Smooth muscle cell (in vitro differentiated cells): ENCODE data around the gene THEM5. TPM values are rescaled to one million over a fixed set of nuclear protein-coding genes. Genes with fewer than 3 reads are reported as not detected.

Source experiments
- DNase-seq: peaks from one replicate; lab custom pipeline; 2025; ENCODE audit not compliant: unreplicated experiment; lab: John Stamatoyannopoulos, UW
- H2AFZ ChIP-seq: fragments of 200-600 bp; sonication (generic); 2 replicates; pipeline ENCODE4 v1.6.0; 2016; ENCODE audit warnings: antibody characterized with exemption, low read depth, mild to moderate bottlenecking
- H3F3A ChIP-seq: fragments of 200-600 bp; sonication (generic); 2 replicates; pipeline ENCODE4 v1.6.0; 2017; ENCODE audit warnings: antibody characterized with exemption, low read depth
- H3K27ac ChIP-seq: fragments of 200-600 bp; sonication (generic); 2 replicates; pipeline ENCODE4 v1.5.1; 2016; ENCODE audit warnings: low read depth, mild to moderate bottlenecking
- H3K27me3 ChIP-seq: fragments of 200-600 bp; sonication (generic); 2 replicates; pipeline ENCODE4 v1.6.1; 2016; ENCODE audit warnings: low read depth, mild to moderate bottlenecking
- H3K36me3 ChIP-seq: fragments of 200-600 bp; sonication (generic); 2 replicates; pipeline ENCODE4 v1.5.1; 2016; ENCODE audit warnings: low read depth
- H3K4me1 ChIP-seq: fragments of 200-600 bp; sonication (generic); 2 replicates; pipeline ENCODE4 v1.5.1; 2016; ENCODE audit warnings: low read depth
- H3K4me2 ChIP-seq: fragments of 200-600 bp; sonication (generic); 2 replicates; pipeline ENCODE4 v1.6.0; 2016; ENCODE audit warnings: mild to moderate bottlenecking
- H3K4me3 ChIP-seq: fragments of 200-600 bp; sonication (generic); 2 replicates; pipeline ENCODE4 v1.5.1; 2016; ENCODE audit warnings: mild to moderate bottlenecking
- H3K79me2 ChIP-seq: fragments of 200-600 bp; sonication (generic); 2 replicates; pipeline ENCODE4 v1.6.0; 2016; ENCODE audit warnings: low read depth, mild to moderate bottlenecking
- H3K9ac ChIP-seq: fragments of 200-600 bp; sonication (generic); 2 replicates; pipeline ENCODE4 v1.6.0; 2016; ENCODE audit warnings: low read depth
- H3K9me3 ChIP-seq: fragments of 200-600 bp; sonication (generic); replicated peaks from 2 replicates; pipeline ENCODE4 v1.5.1; 2016; ENCODE audit warnings: low read depth
- H4K20me1 ChIP-seq: fragments of 200-600 bp; sonication (generic); 2 replicates; pipeline ENCODE4 v1.6.0; 2016; ENCODE audit warnings: low read depth
- WGBS: methylation state at CpG from one replicate; pipeline ENCODE4 v1.1.7; 2016; ENCODE audit warnings: low lambda C conversion rate; 5-methylcytosine and 5-hydroxymethylcytosine counted together
- polyA plus RNA-seq: library from polyadenylated mRNA; unstranded; fragments of >200 nt; fragmentation: Nextera tagmentation; extraction: Ambion mirVana; gene quantifications from 2 replicates; pipeline ENCODE4 v1.2.1, GENCODE V29; 2016
- total RNA-seq: library from RNA; depleted of rRNA; stranded (reverse); fragments of >200 nt; gene quantifications from 2 replicates; pipeline ENCODE4 v1.2.3, GENCODE V29; 2014
- TF ChIP-seq, protein P1 (sequence below): fragments of 200-600 bp; sonication (generic); IDR thresholded peaks from 2 replicates; pipeline ENCODE4 v1.5.1; 2017; ENCODE audit warnings: borderline replicate concordance, mild to moderate bottlenecking, antibody characterized with exemption; ENCODE audit not compliant: insufficient read depth, poor library complexity, severe bottlenecking

The THEM5 gene
- total and polyA plus RNA-seq, 2 experiments from 2014 or later: 0.76 to 1.0 TPM

GRCh38 chr1:151859891-151860293 lies 6.4 kb upstream of the THEM5 start:
- Histone ChIP-seq H3K27me3 (no peaks in the 10 kb centered on the region), H3K4me1 (no peaks in the 10 kb centered on the region), H3K4me2 (no peak overlapping the region), H4K20me1 (no peaks in the 10 kb centered on the region), H3F3A (no peaks in the 10 kb centered on the region), H3K4me3 (no peak overlapping the region), H3K36me3 (no peaks in the 10 kb centered on the region), H3K9me3 (no peaks in the 10 kb centered on the region), H3K79me2 (no peaks in the 10 kb centered on the region), H2AFZ (no peak overlapping the region), H3K9ac (no peak overlapping the region), H3K27ac (no peak overlapping the region)
- 86% methylated on average over 6 of the region's 6 CpGs for WGBS
- TF ChIP-seq, protein P1, sequence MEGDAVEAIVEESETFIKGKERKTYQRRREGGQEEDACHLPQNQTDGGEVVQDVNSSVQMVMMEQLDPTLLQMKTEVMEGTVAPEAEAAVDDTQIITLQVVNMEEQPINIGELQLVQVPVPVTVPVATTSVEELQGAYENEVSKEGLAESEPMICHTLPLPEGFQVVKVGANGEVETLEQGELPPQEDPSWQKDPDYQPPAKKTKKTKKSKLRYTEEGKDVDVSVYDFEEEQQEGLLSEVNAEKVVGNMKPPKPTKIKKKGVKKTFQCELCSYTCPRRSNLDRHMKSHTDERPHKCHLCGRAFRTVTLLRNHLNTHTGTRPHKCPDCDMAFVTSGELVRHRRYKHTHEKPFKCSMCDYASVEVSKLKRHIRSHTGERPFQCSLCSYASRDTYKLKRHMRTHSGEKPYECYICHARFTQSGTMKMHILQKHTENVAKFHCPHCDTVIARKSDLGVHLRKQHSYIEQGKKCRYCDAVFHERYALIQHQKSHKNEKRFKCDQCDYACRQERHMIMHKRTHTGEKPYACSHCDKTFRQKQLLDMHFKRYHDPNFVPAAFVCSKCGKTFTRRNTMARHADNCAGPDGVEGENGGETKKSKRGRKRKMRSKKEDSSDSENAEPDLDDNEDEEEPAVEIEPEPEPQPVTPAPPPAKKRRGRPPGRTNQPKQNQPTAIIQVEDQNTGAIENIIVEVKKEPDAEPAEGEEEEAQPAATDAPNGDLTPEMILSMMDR: no peak
- no peak for DNase-seq

DNA sequence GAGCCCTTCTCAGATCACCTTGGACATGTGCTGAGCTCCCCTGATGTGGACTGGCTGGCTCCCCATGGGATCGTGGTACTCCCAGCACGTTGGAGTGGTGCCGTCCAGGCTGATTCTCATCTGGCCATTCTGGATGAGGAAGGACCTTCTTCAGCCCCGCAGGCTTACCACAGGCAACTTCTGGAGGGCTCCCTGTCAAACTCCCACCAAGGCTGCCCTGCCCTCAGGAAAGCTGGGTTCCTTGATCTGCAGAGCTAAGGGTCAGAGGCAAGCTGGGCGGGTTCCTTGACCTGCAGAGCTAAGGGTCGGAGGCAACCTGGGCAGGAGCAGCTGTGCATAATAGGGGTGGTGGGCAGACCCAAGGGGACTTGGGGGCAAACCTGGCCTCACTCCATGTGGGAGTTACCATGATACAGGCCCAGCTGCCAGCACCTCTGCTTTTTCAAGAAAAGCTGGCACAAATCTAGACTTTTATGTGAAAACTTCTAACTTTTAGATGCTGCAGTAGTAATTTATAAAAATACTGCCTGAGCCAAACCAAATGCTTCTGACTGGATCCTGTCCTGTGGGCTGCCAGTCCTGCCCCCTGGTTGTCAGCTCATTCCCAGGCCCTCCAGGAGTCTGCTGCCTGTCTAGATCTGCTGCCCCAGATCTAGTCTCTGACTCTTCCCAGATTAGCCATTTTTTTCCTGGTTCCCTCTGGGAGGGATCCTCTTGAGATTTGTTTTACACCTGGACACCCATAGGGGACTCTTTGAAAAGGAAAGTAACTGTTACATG lies 5.6 kb upstream of the THEM5 start:
- H3K4me1 ChIP-seq: no peaks in the 10 kb centered on the region
- H3K4me3 ChIP-seq: no peak overlapping the region
- no peaks in the 10 kb centered on the region for H3K27me3 ChIP-seq
- no peaks in the 10 kb centered on the region for H4K20me1 ChIP-seq
- WGBS: 87% methylated on average over 6 of the region's 6 CpGs
- H3K9ac ChIP-seq: no peak overlapping the region
- H3F3A ChIP-seq: no peaks in the 10 kb centered on the region
- no peak overlapping the region for H3K4me2 ChIP-seq
- peak overlapping the region; percentile 5 for H2AFZ ChIP-seq
- TF ChIP-seq, protein P1: no peak
- H3K9me3 ChIP-seq: no peaks in the 10 kb centered on the region
- H3K36me3 ChIP-seq: no peaks in the 10 kb centered on the region
- no peak overlapping the region for H3K27ac ChIP-seq
- H3K79me2 ChIP-seq: no peaks in the 10 kb centered on the region
- DNase-seq: no peak

DNA sequence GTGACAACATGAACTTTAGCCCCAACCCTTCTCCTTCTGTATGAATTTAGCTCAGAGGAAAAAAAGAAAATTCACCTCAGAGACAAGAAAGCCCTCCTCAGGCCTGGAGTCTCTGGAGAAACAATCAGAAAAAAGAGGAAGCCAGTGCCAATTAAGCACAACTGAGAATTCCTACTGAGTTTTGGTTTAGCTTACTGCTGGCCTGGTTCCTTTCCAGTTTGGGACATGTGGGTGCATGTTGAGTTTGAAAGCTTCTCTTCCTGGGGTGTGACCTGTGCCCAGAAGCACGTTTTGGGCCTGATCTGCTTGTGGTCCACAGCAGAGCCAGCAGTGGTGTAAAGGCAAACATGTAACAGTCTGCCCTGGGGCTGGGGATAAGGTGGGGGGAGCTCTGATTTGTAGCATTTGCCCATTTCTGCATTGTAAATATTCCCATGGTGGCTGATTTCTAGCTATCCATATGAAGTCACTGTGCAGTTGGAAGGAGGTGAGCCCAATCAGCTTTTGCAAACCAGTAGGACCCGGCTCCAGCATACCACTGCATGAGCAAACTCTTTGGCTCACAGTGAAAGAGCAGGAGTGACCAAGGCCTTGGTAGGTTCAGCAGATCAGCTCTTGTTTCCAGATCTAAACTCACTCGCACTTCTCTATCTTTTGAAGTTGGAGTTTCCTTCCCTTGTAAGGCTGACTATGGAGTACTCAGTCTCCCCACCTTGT lies 4.7 kb upstream of the THEM5 start:
- H3K4me2 ChIP-seq: no peak overlapping the region
- no peaks in the 10 kb centered on the region for H3K79me2 ChIP-seq
- no peaks in the 10 kb centered on the region for H3K9me3 ChIP-seq
- no peaks in the 10 kb centered on the region for H4K20me1 ChIP-seq
- DNase-seq: no peak
- peak overlapping the region; percentile 5 for H2AFZ ChIP-seq
- H3K36me3 ChIP-seq: no peaks in the 10 kb centered on the region
- no peak overlapping the region for H3K4me3 ChIP-seq
- no peaks in the 10 kb centered on the region for H3K4me1 ChIP-seq
- 79% methylated on average over 3 of the region's 3 CpGs for WGBS
- H3F3A ChIP-seq: no peaks in the 10 kb centered on the region
- TF ChIP-seq, protein P1: no peak
- H3K9ac ChIP-seq: no peak overlapping the region
- no peak overlapping the region for H3K27ac ChIP-seq
- no peaks in the 10 kb centered on the region for H3K27me3 ChIP-seq
